Fibroblast of lung (primary cell): ENCODE results near the gene TRMU. TPM values are rescaled to one million over a fixed set of nuclear protein-coding genes. Genes with fewer than 3 reads are reported as not detected.
A peak's percentile ranks its signal among the peaks of the same experiment; 100 is the strongest.

Experiments used
- DNase-seq, 2 donors: peaks; one replicate each; pipeline versions ENCODE4 v3.0.0 to v3.0.0-alpha.2; 2010; ENCODE audit warnings: low read depth in 2 of 2
- H2AFZ ChIP-seq: 2 replicates; pipeline ENCODE4 v1.5.1; 2012; ENCODE audit warnings: low read length, control low read depth, inconsistent platforms
- H3K27ac ChIP-seq: 2 replicates; pipeline ENCODE4 v1.5.1; 2011; ENCODE audit warnings: low read length, control low read depth; ENCODE audit not compliant: insufficient read depth
- H3K27me3 ChIP-seq: 2 replicates; pipeline ENCODE4 v1.5.1; 2011; ENCODE audit warnings: mild to moderate bottlenecking, low read length; ENCODE audit not compliant: control insufficient read depth, insufficient read depth
- H3K36me3 ChIP-seq: 2 replicates; pipeline ENCODE4 v1.5.1; 2011; ENCODE audit warnings: low read length; ENCODE audit not compliant: control insufficient read depth, insufficient read depth
- H3K4me1 ChIP-seq: 2 replicates; pipeline ENCODE4 v1.5.1; 2011; ENCODE audit warnings: low read length; ENCODE audit not compliant: control insufficient read depth, insufficient read depth; ENCODE audit errors: extremely low read depth
- H3K4me2 ChIP-seq: 2 replicates; pipeline ENCODE4 v1.5.1; 2011; ENCODE audit warnings: low read length, control low read depth; ENCODE audit not compliant: insufficient read depth; ENCODE audit errors: extremely low read depth
- H3K4me3 ChIP-seq, 4 experiments: fragments of 200-600 bp in 1 of 4; sonication (generic) in 1 of 4; replicated peaks in 1 of 4; 2 replicates each; pipeline ENCODE4 v1.5.1; 2011 to 2016; ENCODE audit warnings: low read length in 4 of 4, low read depth in 3 of 4, mild to moderate bottlenecking in 3 of 4, control low read depth in 2 of 4, inconsistent platforms in 1 of 4, mixed read lengths in 1 of 4; ENCODE audit not compliant: insufficient read depth in 1 of 4; ENCODE audit errors: control extremely low read depth in 1 of 4
- H3K79me2 ChIP-seq: 2 replicates; pipeline ENCODE4 v1.5.1; 2012; ENCODE audit warnings: mild to moderate bottlenecking, low read length, inconsistent platforms; ENCODE audit not compliant: control insufficient read depth, insufficient read depth
- H3K9ac ChIP-seq: 2 replicates; pipeline ENCODE4 v1.5.1; 2011; ENCODE audit warnings: mild to moderate bottlenecking, low read length, control low read depth; ENCODE audit not compliant: insufficient read depth
- H3K9me3 ChIP-seq: 2 replicates; pipeline ENCODE4 v1.5.1; 2012; ENCODE audit warnings: low read depth, low read length; ENCODE audit not compliant: control insufficient read depth, insufficient read depth
- H4K20me1 ChIP-seq: 2 replicates; pipeline ENCODE4 v1.5.1; 2011; ENCODE audit warnings: low read length; ENCODE audit not compliant: control insufficient read depth, insufficient read depth; ENCODE audit errors: extremely low read depth
- CTCF ChIP-seq, 2 donors: IDR thresholded peaks in 1 of 2; conservative IDR thresholded peaks in 1 of 2; 1 replicate in 1 of 2; 2 replicates in 1 of 2; pipeline ENCODE4 v1.5.1; 2011 to 2012; ENCODE audit warnings: low read length in 2 of 2, control low read depth in 1 of 2, inconsistent platforms in 1 of 2, low read depth in 1 of 2, mild to moderate bottlenecking in 1 of 2
- EZH2 ChIP-seq: IDR thresholded peaks from 2 replicates; pipeline ENCODE4 v1.5.1; 2012; ENCODE audit warnings: low read length, control low read depth, mild to moderate bottlenecking; ENCODE audit errors: missing control alignments
- polyA plus RNA-seq, 2 donors: library from polyadenylated mRNA; depleted of rRNA in 1 of 2; stranded (reverse) in 1 of 2; unstranded in 1 of 2; fragments of >200 nt; gene quantifications; 2 replicates each; pipeline ENCODE4 v1.2.1, GENCODE V29; 2011 to 2012; ENCODE audit warnings: missing spikeins in 1 of 2
- total RNA-seq: library from RNA; depleted of rRNA; stranded (reverse); fragments of >200 nt; gene quantifications from 2 replicates; pipeline ENCODE4 v1.2.1, GENCODE V29; 2014

Gene TRMU
- total and polyA plus RNA-seq, 2 donors (not counting 1 experiment from before 2014, with no cell fraction given) = 18.4 to 22.1 TPM

- H3K27me3 ChIP-seq = no peaks in the 10 kb centered on the region
- H3K9ac ChIP-seq = peak overlapping the region; percentile 69
- no peaks in the 10 kb centered on the region for H4K20me1 ChIP-seq
- peaks cover 9% of the 10 kb centered on the region for H3K4me1 ChIP-seq
- H3K9me3 ChIP-seq = no peaks in the 10 kb centered on the region
- H3K4me2 ChIP-seq = peak overlapping the region; percentile 100
- H3K4me3 ChIP-seq = peak overlapping the region; percentile 42 to 81 (median 76)
- H3K36me3 ChIP-seq = peaks cover 10% of the 10 kb centered on the region
- peak overlapping the region; percentile 92 for H3K27ac ChIP-seq
- TF ChIP-seq EZH2 (no peak), CTCF (conservative IDR thresholded peaks at IDR 0.05 in 1 of 2, IDR thresholded peaks at IDR 0.05 in 1 of 2; ENCODE audit: low read depth in 1 of 2, low read length in 2 of 2) (no peak)
- DNase-seq = peak; percentile 9 to 50
- peaks cover 40% of the 10 kb centered on the region for H3K79me2 ChIP-seq
- H2AFZ ChIP-seq = peak overlapping the region; percentile 86
Measured at GRCh38 chr22:46297151-46297812, 38.2 kb upstream of the TRMU start.

- no peaks in the 10 kb centered on the region for H3K9me3 ChIP-seq
- no peak for DNase-seq
- H3K79me2 ChIP-seq = peaks cover 56% of the 10 kb centered on the region
- H3K36me3 ChIP-seq = peaks cover 7% of the 10 kb centered on the region
- no peak overlapping the region for H3K4me2 ChIP-seq
- H3K27me3 ChIP-seq = no peaks in the 10 kb centered on the region
- no peaks in the 10 kb centered on the region for H4K20me1 ChIP-seq
- no peak for TF ChIP-seq CTCF (conservative IDR thresholded peaks at IDR 0.05 in 1 of 2, IDR thresholded peaks at IDR 0.05 in 1 of 2; ENCODE audit: low read depth in 1 of 2, low read length in 2 of 2)
- no peak for TF ChIP-seq EZH2
- H3K9ac ChIP-seq = no peak overlapping the region
- H3K4me1 ChIP-seq = peaks cover 11% of the 10 kb centered on the region
- no peak overlapping the region for H3K27ac ChIP-seq
- H3K4me3 ChIP-seq = no peak overlapping the region
- H2AFZ ChIP-seq = no peak overlapping the region
Measured at GRCh38 chr22:46299101-46299500, 36.4 kb upstream of the TRMU start.

- Histone ChIP-seq H3K36me3 (peaks cover 7% of the 10 kb centered on the region), H3K27ac (no peak overlapping the region), H3K27me3 (no peaks in the 10 kb centered on the region), H3K79me2 (peaks cover 68% of the 10 kb centered on the region), H4K20me1 (no peaks in the 10 kb centered on the region), H3K4me1 (peaks cover 11% of the 10 kb centered on the region), H2AFZ (no peak overlapping the region), H3K9ac (no peak overlapping the region), H3K4me2 (no peak overlapping the region), H3K9me3 (no peaks in the 10 kb centered on the region), H3K4me3 (no peak overlapping the region)
- TF ChIP-seq CTCF (conservative IDR thresholded peaks at IDR 0.05 in 1 of 2, IDR thresholded peaks at IDR 0.05 in 1 of 2; ENCODE audit: low read depth in 1 of 2, low read length in 2 of 2) = no peak
- TF ChIP-seq EZH2 = no peak
- no peak for DNase-seq
Measured at GRCh38 chr22:46300491-46300890, 35.0 kb upstream of the TRMU start.
